K562 (cell line): ENCODE data around the gene WFDC13. TPM values are rescaled to one million over a fixed set of nuclear protein-coding genes. Genes with fewer than 3 reads are reported as not detected.

Experiments used
- ATAC-seq: fragments of 200-7000 bp; cut with Tn5 transposase; 3 replicates; pipeline ENCODE4 v1.9.1; 2020; ENCODE audit warnings: moderate library complexity
- BruUV-seq: library from RNA; stranded (reverse); fragments of 400-500 nt; replicated peaks from 2 replicates; lab custom pipeline; 2021; lab: Mats Ljungman, UMichigan
- CTCF ChIA-PET: fragments of 300-600 bp; formaldehyde crosslinking; extraction: SDS; loops from one replicate; lab custom pipeline; 2021; ENCODE audit warnings: low intra/inter-chr PET ratio; lab: Yijun Ruan, JAX
- POLR2A ChIA-PET: fragments of 300-600, 350-650 bp; sonication (Branson Sonifier 250); formaldehyde crosslinking; extraction: SDS; loops from one replicate; lab custom pipeline; 2021; ENCODE audit warnings: antibody characterized with exemption, inconsistent platforms; lab: Yijun Ruan, JAX
- DNase-seq, 4 experiments: peaks; one replicate each; pipeline versions ENCODE4 v3.0.0 to v3.0.0-alpha.2; 2011 to 2018; ENCODE audit warnings: low spot score in 3 of 4, mixed read lengths in 3 of 4; ENCODE audit errors: extremely low read depth in 1 of 4
- FAIRE-seq: peaks from 2 replicates; lab custom pipeline; 2011; peaks lifted over from hg19 to GRCh38; lab: Jason Lieb, UNC
- H2AFZ ChIP-seq: 2 replicates; pipeline ENCODE4 v1.6.0; 2011; ENCODE audit warnings: low read depth, low read length, control low read depth, inconsistent platforms
- H3K27ac ChIP-seq: fragments of 200-600 bp; 3 replicates; pipeline ENCODE4 v1.8.0; 2011; ENCODE audit warnings: low read depth, mild to moderate bottlenecking, control low read depth, inconsistent platforms, low read length, moderate library complexity, mixed read lengths; ENCODE audit errors: extremely low read depth
- H3K27me3 ChIP-seq, 2 experiments: fragments of 300-600 bp in 1 of 2; 2 replicates in 1 of 2; 3 replicates in 1 of 2; pipeline versions ENCODE4 v1.6.0 to v1.8.0; 2011; ENCODE audit warnings: inconsistent platforms in 2 of 2, low read length in 2 of 2, mild to moderate bottlenecking in 1 of 2, mixed read lengths in 1 of 2, moderate library complexity in 1 of 2; ENCODE audit not compliant: control insufficient read depth in 2 of 2, insufficient read depth in 2 of 2
- H3K36me3 ChIP-seq: fragments of 300-600 bp; 3 replicates; pipeline ENCODE4 v1.8.0; 2011; ENCODE audit warnings: mild to moderate bottlenecking, low read length, inconsistent platforms; ENCODE audit not compliant: control insufficient read depth, insufficient read depth
- H3K4me1 ChIP-seq, 2 experiments: fragments of 200-600 bp in 1 of 2; replicated peaks in 1 of 2; 2 replicates in 1 of 2; 3 replicates in 1 of 2; pipeline versions ENCODE4 v1.5.1 to v1.8.0; 2011; ENCODE audit warnings: inconsistent platforms in 2 of 2, low read length in 2 of 2, mild to moderate bottlenecking in 1 of 2, mixed read lengths in 1 of 2, moderate library complexity in 1 of 2; ENCODE audit not compliant: control insufficient read depth in 2 of 2, insufficient read depth in 2 of 2
- H3K4me2 ChIP-seq: 2 replicates; pipeline ENCODE4 v1.6.1; 2011; ENCODE audit warnings: low read length, control low read depth, inconsistent platforms, mixed read lengths; ENCODE audit not compliant: insufficient read depth
- H3K4me3 ChIP-seq: fragments of 200-600 bp; sonication (generic), shearing (Covaris generic); 2 replicates; pipeline ENCODE4 v1.5.1; 2016; ENCODE audit warnings: control low read depth, inconsistent platforms
- H3K79me2 ChIP-seq: fragments of 200-600 bp; 3 replicates; pipeline ENCODE4 v1.8.0; 2011; ENCODE audit warnings: low read length, inconsistent platforms; ENCODE audit not compliant: control insufficient read depth, insufficient read depth
- H3K9ac ChIP-seq, 2 experiments: 2 replicates each; pipeline versions ENCODE4 v1.6.0 to v1.6.1; 2011; ENCODE audit warnings: low read depth in 2 of 2, low read length in 2 of 2, control low read depth in 1 of 2, inconsistent platforms in 1 of 2, mild to moderate bottlenecking in 1 of 2, mixed read lengths in 1 of 2; ENCODE audit not compliant: insufficient read depth in 1 of 2
- H3K9me1 ChIP-seq: one replicate; pipeline ENCODE4 v1.6.0; 2011; ENCODE audit warnings: inconsistent platforms, mild to moderate bottlenecking, low read length, moderate library complexity; ENCODE audit not compliant: control insufficient read depth, insufficient read depth
- H3K9me3 ChIP-seq: replicated peaks from 2 replicates; pipeline ENCODE4 v1.5.1; 2011; ENCODE audit warnings: low read depth, low read length, inconsistent platforms; ENCODE audit not compliant: control insufficient read depth, insufficient read depth
- H4K20me1 ChIP-seq: replicated peaks from 2 replicates; pipeline ENCODE4 v1.6.1; 2011; ENCODE audit warnings: low read length, inconsistent platforms, mixed read lengths; ENCODE audit not compliant: control insufficient read depth, insufficient read depth
- E2F1 ChIP-seq: sonication (generic); formaldehyde crosslinking; IDR thresholded peaks from 2 replicates; pipeline ENCODE4 v1.8.1; 2023; ENCODE audit warnings: mild to moderate bottlenecking, missing genetic modification reagents, moderate library complexity
- JUN ChIP-seq, 2 experiments: sonication (generic) in 1 of 2; formaldehyde crosslinking in 1 of 2; IDR thresholded peaks; 2 replicates each; pipeline versions ENCODE4 v1.6.1 to v1.8.0; 2012 to 2022; ENCODE audit warnings: borderline replicate concordance in 2 of 2, mild to moderate bottlenecking in 2 of 2, improper control_type of control experiment in 1 of 2, low read depth in 1 of 2, low read length in 1 of 2, missing genetic modification reagents in 1 of 2
- KLF6 ChIP-seq: fragments of 250-450 bp; sonication (Bioruptor Pico); IDR thresholded peaks from 2 replicates; pipeline ENCODE4 v1.4.0; 2020; ENCODE audit warnings: mild to moderate bottlenecking, moderate library complexity, borderline replicate concordance
- RB1 ChIP-seq: fragments of 450-650 bp; IDR thresholded peaks from 2 replicates; pipeline ENCODE4 v1.6.1; 2017; ENCODE audit warnings: low read depth, mild to moderate bottlenecking
- RBM25 ChIP-seq: fragments of 200-400 bp; formaldehyde crosslinking; IDR thresholded peaks from 2 replicates; pipeline ENCODE4 v1.6.1; 2018; ENCODE audit warnings: low read length, low read depth, moderate library complexity; ENCODE audit not compliant: severe bottlenecking
- SMC3 ChIP-seq: conservative IDR thresholded peaks from 2 replicates; pipeline ENCODE4 v1.6.1; 2011; ENCODE audit warnings: low read depth, low read length, improper control_type of control experiment; ENCODE audit not compliant: insufficient read depth
- SOX6 ChIP-seq: fragments of 450-650 bp; IDR thresholded peaks from 2 replicates; pipeline ENCODE4 v1.6.1; 2014; ENCODE audit warnings: mild to moderate bottlenecking
- VEZF1 ChIP-seq: fragments of 200-800 bp; sonication (Bioruptor generic); IDR thresholded peaks from 2 replicates; pipeline ENCODE4 v1.6.1; 2017; ENCODE audit warnings: missing genetic modification characterization, missing compliant biosample characterization
- XRCC4 ChIP-seq: IDR thresholded peaks from one replicate; pipeline ENCODE4 v1.6.1; 2011; ENCODE audit not compliant: insufficient read depth, insufficient read length; ENCODE audit errors: extremely low read depth
- ZFP91 ChIP-seq: sonication (generic); formaldehyde crosslinking; IDR thresholded peaks from 2 replicates; pipeline ENCODE4 v1.8.0; 2022; ENCODE audit warnings: mild to moderate bottlenecking, missing genetic modification reagents
- ZNF175 ChIP-seq: fragments of 200-800 bp; sonication (Bioruptor generic); IDR thresholded peaks from 2 replicates; pipeline ENCODE4 v1.6.1; 2016; ENCODE audit warnings: low read depth, mild to moderate bottlenecking, missing genetic modification characterization, missing compliant biosample characterization
- ZNF785 ChIP-seq: fragments of 250-450 bp; sonication (Bioruptor Pico); IDR thresholded peaks from 2 replicates; pipeline ENCODE4 v1.4.0; 2020; ENCODE audit warnings: mild to moderate bottlenecking
- ZNF79 ChIP-seq: fragments of 250-450 bp; sonication (Bioruptor Pico); IDR thresholded peaks from 2 replicates; pipeline ENCODE4 v1.4.0; 2020; ENCODE audit warnings: low read depth, mild to moderate bottlenecking, moderate library complexity
- WGBS: fragments of 100-300 bp; shearing (Covaris generic); methylation state at CpG from one replicate; pipeline ENCODE4 v1.1.6; 2016; ENCODE audit warnings: low coverage, mixed read lengths; ENCODE audit not compliant: insufficient coverage; ENCODE audit errors: missing lambda C conversion rate; 5-methylcytosine and 5-hydroxymethylcytosine counted together
- in situ Hi-C: fragments of 300-500 bp; cut with MboI; formaldehyde crosslinking; loops from 4 replicates; pipeline ENCODE4 v1.15.0; 2018; ENCODE audit warnings: inconsistent platforms, mixed read lengths
- intact Hi-C: fragments of 100-400 bp; cut with micrococcal nuclease; formaldehyde crosslinking; loops from 2 replicates; pipeline ENCODE4 v1.14.2; 2022
- polyA plus RNA-seq, 8 experiments: library from polyadenylated mRNA; depleted of rRNA in 4 of 8; stranded (reverse) in 5 of 8; unstranded in 3 of 8; fragments of >200 nt; fragmentation: Nextera tagmentation in 2 of 8; fragmentation: Illumina TruSeq in 1 of 8; extraction: Ambion mirVana in 2 of 8; extraction: Trizol in 1 of 8; gene quantifications; 2 replicates each; pipeline versions ENCODE4 v1.2.1 to v1.2.3, GENCODE V29; 2011 to 2014; ENCODE audit warnings: inconsistent platforms in 1 of 8, missing spikeins in 1 of 8
- total RNA-seq, 7 experiments: library from RNA; depleted of rRNA in 6 of 7; stranded (reverse); fragments of >200 nt in 6 of 7; fragmentation: Illumina TruSeq in 2 of 7; extraction: Trizol in 2 of 7; gene quantifications; 2 replicates each; pipeline versions ENCODE4 v1.2.1 to v1.2.3, GENCODE V29; 2011 to 2021; ENCODE audit warnings: low replicate concordance in 1 of 7
- TF ChIP-seq, protein P1 (sequence below): sonication (generic); formaldehyde crosslinking; IDR thresholded peaks from 2 replicates; pipeline ENCODE4 v1.8.0; 2022; ENCODE audit warnings: mild to moderate bottlenecking, low read depth, missing genetic modification reagents
- TF ChIP-seq, protein P2 (sequence below), 3 experiments: fragments of 200-800 bp in 1 of 3; sonication (Bioruptor generic) in 1 of 3; sonication (generic) in 1 of 3; formaldehyde crosslinking in 1 of 3; IDR thresholded peaks; 2 replicates each; pipeline versions ENCODE4 v1.6.1 to v1.8.0; 2016 to 2022; ENCODE audit warnings: mild to moderate bottlenecking in 2 of 3, missing compliant biosample characterization in 2 of 3, missing genetic modification characterization in 2 of 3, missing genetic modification reagents in 1 of 3

Gene WFDC13
- total and polyA plus RNA-seq, 9 of the 15 experiments (the other 6 are each of a cell fraction or from before 2014, with no cell fraction given) = not detected

DNA sequence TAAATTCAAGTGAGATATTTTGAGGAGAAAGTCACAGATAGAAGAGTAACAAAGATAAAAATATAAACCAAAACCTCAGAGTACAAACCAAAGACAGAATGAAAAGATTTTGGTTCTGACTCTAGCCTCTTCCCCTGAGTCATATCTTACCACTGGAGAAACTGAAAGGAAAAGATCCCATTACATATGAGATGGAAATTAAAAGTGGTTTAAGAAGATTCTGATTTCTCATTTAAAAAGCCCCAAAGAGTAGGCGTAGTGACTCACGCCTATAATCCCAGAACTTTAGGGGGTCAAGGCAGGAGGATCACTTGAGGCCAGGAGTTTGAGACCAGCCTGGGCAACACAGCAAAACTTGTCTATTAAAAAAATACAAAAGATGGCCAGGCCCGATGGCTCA lies 50.9 kb downstream of the WFDC13 start:
- Histone ChIP-seq H3K27ac (no peak overlapping the region), H3K9me1 (no peaks in the 10 kb centered on the region), H3K9me3 (no peaks in the 10 kb centered on the region), H3K4me2 (no peak overlapping the region), H3K27me3 (peaks cover 3 to 4% of the 10 kb centered on the region in 2 experiments; a peak in 2 of 5 replicates), H3K36me3 (no peaks in the 10 kb centered on the region), H4K20me1 (no peaks in the 10 kb centered on the region), H3K9ac (no peak overlapping the region), H3K4me1 (no peaks in the 10 kb centered on the region), H3K4me3 (no peak overlapping the region), H2AFZ (no peak overlapping the region), H3K79me2 (no peaks in the 10 kb centered on the region)
- intact Hi-C loops = no loop called here
- DNase-seq (no peak), ATAC-seq (no peak), FAIRE-seq (no peak)
- no TSS peak for BruUV-seq
- in situ Hi-C loops = no loop called here
- 0% methylated on average over 3 of the region's 3 CpGs for WGBS
- POLR2A ChIA-PET = no interaction called here
- CTCF ChIA-PET = no interaction called here
- no peak for TF ChIP-seq RBM25
- TF ChIP-seq SOX6 = no peak
- no peak for TF ChIP-seq XRCC4
- no peak for TF ChIP-seq ZFP91 (CRISPR knock-in tag)
- TF ChIP-seq SMC3 = no peak
- TF ChIP-seq ZNF79 (CRISPR knock-in tag) = no peak
- TF ChIP-seq RB1 = no peak
- no peak for TF ChIP-seq ZNF175 (CRISPR knock-in tag)
- TF ChIP-seq KLF6 = no peak
- TF ChIP-seq, protein P1, sequence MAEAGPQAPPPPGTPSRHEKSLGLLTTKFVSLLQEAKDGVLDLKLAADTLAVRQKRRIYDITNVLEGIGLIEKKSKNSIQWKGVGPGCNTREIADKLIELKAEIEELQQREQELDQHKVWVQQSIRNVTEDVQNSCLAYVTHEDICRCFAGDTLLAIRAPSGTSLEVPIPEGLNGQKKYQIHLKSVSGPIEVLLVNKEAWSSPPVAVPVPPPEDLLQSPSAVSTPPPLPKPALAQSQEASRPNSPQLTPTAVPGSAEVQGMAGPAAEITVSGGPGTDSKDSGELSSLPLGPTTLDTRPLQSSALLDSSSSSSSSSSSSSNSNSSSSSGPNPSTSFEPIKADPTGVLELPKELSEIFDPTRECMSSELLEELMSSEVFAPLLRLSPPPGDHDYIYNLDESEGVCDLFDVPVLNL = no peak
- no peak for TF ChIP-seq E2F1
- TF ChIP-seq, protein P2, sequence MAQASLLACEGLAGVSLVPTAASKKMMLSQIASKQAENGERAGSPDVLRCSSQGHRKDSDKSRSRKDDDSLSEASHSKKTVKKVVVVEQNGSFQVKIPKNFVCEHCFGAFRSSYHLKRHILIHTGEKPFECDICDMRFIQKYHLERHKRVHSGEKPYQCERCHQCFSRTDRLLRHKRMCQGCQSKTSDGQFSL (CRISPR knock-in tag; IDR thresholded peaks at IDR 0.05) = no peak
- TF ChIP-seq, protein P2 (tag; IDR thresholded peaks at IDR 0.05) = no peak
- TF ChIP-seq VEZF1 (CRISPR knock-in tag) = no peak
- TF ChIP-seq JUN (IDR thresholded peaks at IDR 0.05; ENCODE audit: borderline replicate concordance, low read depth, low read length) = no peak
- no peak for TF ChIP-seq JUN (CRISPR knock-in tag; IDR thresholded peaks at IDR 0.05; ENCODE audit: borderline replicate concordance)
- no peak for TF ChIP-seq ZNF785 (CRISPR knock-in tag)
